HFF-Myc (cell line): ENCODE results near the gene TNFAIP3.

Source experiments
- DNase-seq: peaks from one replicate; pipeline ENCODE4 v3.0.0-alpha.2; 2011; ENCODE audit warnings: low read depth; ENCODE audit errors: extremely low read depth
- H3K4me3 ChIP-seq: replicated peaks from 2 replicates; pipeline ENCODE4 v1.5.1; 2011; ENCODE audit warnings: low read depth, mild to moderate bottlenecking, control low read depth, low read length
- CTCF ChIP-seq: IDR thresholded peaks from 2 replicates; pipeline ENCODE4 v1.5.1; 2012; ENCODE audit warnings: mild to moderate bottlenecking, low read depth, low read length, control low read depth; ENCODE audit errors: missing control alignments

Gene TNFAIP3

DNA sequence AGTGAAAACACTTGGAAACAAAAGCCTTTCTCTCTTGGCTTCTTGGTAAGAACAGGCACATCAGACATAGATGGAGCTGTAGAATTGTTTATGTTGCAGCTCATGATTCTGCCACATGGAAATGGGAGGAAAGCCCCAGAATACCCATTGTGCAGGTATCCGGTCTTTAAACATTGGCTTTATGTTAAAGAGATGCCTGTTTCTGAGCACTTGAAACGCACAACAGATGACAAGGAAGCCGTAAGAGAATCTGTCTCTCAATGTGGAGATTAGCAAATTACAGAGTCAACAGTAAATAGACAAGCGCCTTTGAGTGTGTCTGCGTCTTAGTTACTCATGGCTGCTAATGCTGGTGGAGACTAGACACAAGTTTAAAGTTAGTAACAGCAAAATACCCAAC, 10.5 kb downstream of the TNFAIP3 start:
- no peak for DNase-seq
- TF ChIP-seq CTCF: no peak
- no peak overlapping the region for H3K4me3 ChIP-seq

GRCh38 chr6:137878029-137878428, 11.0 kb downstream of the TNFAIP3 start:
- DNase-seq: no peak
- no peak for TF ChIP-seq CTCF
- no peak overlapping the region for H3K4me3 ChIP-seq

DNA sequence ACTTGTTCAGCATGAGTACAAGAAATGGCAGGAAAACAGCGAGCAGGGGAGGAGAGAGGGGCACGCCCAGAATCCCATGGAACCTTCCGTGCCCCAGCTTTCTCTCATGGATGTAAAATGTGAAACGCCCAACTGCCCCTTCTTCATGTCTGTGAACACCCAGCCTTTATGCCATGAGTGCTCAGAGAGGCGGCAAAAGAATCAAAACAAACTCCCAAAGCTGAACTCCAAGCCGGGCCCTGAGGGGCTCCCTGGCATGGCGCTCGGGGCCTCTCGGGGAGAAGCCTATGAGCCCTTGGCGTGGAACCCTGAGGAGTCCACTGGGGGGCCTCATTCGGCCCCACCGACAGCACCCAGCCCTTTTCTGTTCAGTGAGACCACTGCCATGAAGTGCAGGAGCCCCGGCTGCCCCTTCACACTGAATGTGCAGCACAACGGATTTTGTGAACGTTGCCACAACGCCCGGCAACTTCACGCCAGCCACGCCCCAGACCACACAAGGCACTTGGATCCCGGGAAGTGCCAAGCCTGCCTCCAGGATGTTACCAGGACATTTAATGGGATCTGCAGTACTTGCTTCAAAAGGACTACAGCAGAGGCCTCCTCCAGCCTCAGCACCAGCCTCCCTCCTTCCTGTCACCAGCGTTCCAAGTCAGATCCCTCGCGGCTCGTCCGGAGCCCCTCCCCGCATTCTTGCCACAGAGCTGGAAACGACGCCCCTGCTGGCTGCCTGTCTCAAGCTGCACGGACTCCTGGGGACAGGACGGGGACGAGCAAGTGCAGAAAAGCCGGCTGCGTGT, 11.6 kb downstream of the TNFAIP3 start:
- H3K4me3 ChIP-seq: no peak overlapping the region
- no peak for TF ChIP-seq CTCF
- DNase-seq: no peak

DNA sequence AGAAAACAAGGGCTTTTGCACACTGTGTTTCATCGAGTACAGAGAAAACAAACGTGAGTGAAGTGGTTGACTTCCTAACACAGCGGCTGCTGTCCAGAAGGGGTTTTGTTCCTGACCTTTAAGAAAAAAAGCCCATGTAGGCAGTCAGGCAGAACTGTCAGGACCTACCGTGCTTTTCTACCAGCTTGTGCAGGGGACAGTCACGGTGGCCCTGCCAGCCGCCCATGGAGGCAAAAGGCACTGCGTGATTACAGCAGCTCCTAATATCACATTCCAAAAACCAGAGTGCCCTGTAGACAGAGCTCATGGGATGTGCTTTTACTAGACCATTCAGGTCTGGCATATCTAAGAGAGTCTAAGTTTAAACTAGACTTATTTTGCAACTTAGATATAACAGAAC, 12.2 kb downstream of the TNFAIP3 start:
- no peak for TF ChIP-seq CTCF
- no peak for DNase-seq

DNA sequence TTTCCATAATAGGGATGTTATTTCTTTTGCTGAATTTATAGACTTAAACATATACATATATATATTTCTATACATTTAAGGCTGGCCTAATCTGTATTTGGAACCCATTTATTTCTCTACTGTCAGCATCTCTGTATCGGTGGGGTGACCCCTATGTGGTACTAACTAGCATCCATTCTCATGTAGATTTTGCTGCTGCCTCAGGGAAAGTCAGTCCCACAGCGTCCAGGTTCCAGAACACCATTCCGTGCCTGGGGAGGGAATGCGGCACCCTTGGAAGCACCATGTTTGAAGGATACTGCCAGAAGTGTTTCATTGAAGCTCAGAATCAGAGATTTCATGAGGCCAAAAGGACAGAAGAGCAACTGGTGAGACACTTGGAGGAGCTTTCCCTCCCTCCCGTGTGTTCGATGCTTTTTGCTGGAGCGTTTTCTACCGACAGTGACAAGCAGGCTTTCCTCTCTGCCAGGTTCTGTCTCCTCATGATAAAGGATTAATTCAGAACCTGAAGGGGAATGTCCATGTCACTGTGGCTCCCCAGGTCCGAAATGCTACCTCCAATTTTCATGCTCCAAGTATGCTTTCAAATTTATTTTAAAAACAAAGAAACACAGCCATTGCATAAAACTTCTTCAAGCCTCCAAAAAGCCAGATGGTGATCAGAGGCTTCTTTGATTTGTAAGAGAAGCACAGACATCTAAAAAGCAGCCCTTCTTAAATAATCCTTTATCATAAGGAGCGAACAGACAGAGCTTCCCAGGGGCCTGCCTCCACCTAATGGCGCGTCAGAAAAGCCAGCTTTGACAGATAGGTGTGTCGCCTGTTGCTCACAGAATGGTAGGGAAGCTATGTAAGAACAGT, 13.1 kb downstream of the TNFAIP3 start:
- no peak overlapping the region for H3K4me3 ChIP-seq
- DNase-seq: no peak
- TF ChIP-seq CTCF: no peak

More for the DNA sequence above, 12.2 kb downstream of the TNFAIP3 start:
- H3K4me3 ChIP-seq: no peak overlapping the region

GRCh38 chr6:137880746-137881521, 13.9 kb downstream of the TNFAIP3 start:
- no peak overlapping the region for H3K4me3 ChIP-seq
- TF ChIP-seq CTCF: no peak
- no peak for DNase-seq
